ENCODE data around the gene ZNF429.

- TF ChIP-seq POLR2A (IDR thresholded peaks at IDR 0.05), result no peak
- TF ChIP-seq CTCF (IDR thresholded peaks at IDR 0.05), result no peak
These were observed 87.6 kb downstream of the ZNF429 start for GRCh38 chr19:21593008-21593481.
